Adrenal gland (tissue), 12 donors: ENCODE data around the gene GLIS1. TPM values are rescaled to one million over a fixed set of nuclear protein-coding genes. Genes with fewer than 3 reads are reported as not detected.

ENCODE experiments used
- DNase-seq, 7 donors: peaks; one replicate each; pipeline ENCODE4 v3.0.0-alpha.2; 2019 to 2020
- H3K27ac ChIP-seq, 5 donors: fragments of 200-600 bp; sonication (generic) in 4 of 5; 1 replicate in 3 of 5; 2 replicates in 2 of 5; pipeline versions ENCODE4 v1.5.1 to v1.8.0; 2016 to 2020; ENCODE audit warnings: mild to moderate bottlenecking in 1 of 5
- H3K27me3 ChIP-seq: fragments of 200-600 bp; 2 replicates; pipeline ENCODE4 v1.8.0; 2021
- H3K36me3 ChIP-seq, 2 donors: fragments of 200-600 bp; replicated peaks in 1 of 2; 1 replicate in 1 of 2; 2 replicates in 1 of 2; pipeline versions ENCODE4 v1.5.1 to v1.8.0; 2018 to 2022
- H3K4me1 ChIP-seq, 2 donors: fragments of 200-600 bp; replicated peaks in 1 of 2; 1 replicate in 1 of 2; 2 replicates in 1 of 2; pipeline versions ENCODE4 v1.5.1 to v1.8.0; 2018 to 2021
- H3K4me3 ChIP-seq, 4 donors: fragments of 200-600 bp; sonication (generic) in 3 of 4; one replicate each; pipeline ENCODE4 v1.5.1; 2016 to 2018
- H3K9me3 ChIP-seq, 3 donors: fragments of 200-600 bp; sonication (generic) in 1 of 3; replicated peaks in 1 of 3; 1 replicate in 2 of 3; 2 replicates in 1 of 3; pipeline versions ENCODE4 v1.5.1 to v1.8.0; 2016 to 2021
- CTCF ChIP-seq, 6 experiments: fragments of 450-650 bp in 4 of 6; fragments of 200-600 bp in 2 of 6; sonication (generic) in 1 of 6; IDR thresholded peaks; 1 replicate in 5 of 6; 2 replicates in 1 of 6; pipeline versions ENCODE4 v1.5.1 to v1.8.0; 2016 to 2021; ENCODE audit warnings: antibody characterized with exemption in 6 of 6, mild to moderate bottlenecking in 2 of 6, moderate library complexity in 1 of 6
- POLR2A ChIP-seq, 2 donors: fragments of 450-650 bp; IDR thresholded peaks; one replicate each; pipeline ENCODE4 v1.6.1; 2017; ENCODE audit warnings: antibody characterized with exemption in 2 of 2, mild to moderate bottlenecking in 2 of 2, moderate library complexity in 1 of 2
- WGBS, 4 donors: extraction: QIAGEN DNeasy Blood & Tissue Kit in 2 of 4; methylation state at CpG; one replicate each; pipeline versions ENCODE4 v1.1.5 to v1.1.7; 2013 to 2017; 5-methylcytosine and 5-hydroxymethylcytosine counted together
- intact Hi-C, 2 donors: fragments of 100-400 bp; cut with DNase I; formaldehyde crosslinking; loops; one replicate each; pipeline versions ENCODE4 v1.14.1 to v1.15.0; 2022 to 2023
- polyA plus RNA-seq, 3 donors: library from polyadenylated mRNA; stranded (reverse); fragments of 200-250 nt in 2 of 3; fragments of 350-450 nt in 1 of 3; fragmentation: Illumina TruSeq in 1 of 3; extraction: RNeasy Lipid Tissue Mini Kit (QIAGEN cat#74804) in 1 of 3; gene quantifications; one replicate each; pipeline ENCODE4 v1.2.3, GENCODE V29; 2013 to 2014
- total RNA-seq, 9 donors: library from RNA; depleted of rRNA in 4 of 9; stranded (reverse); fragments of >200 nt in 4 of 9; fragments of 120-200 nt in 1 of 9; fragmentation: NEBNext Ultra II Directional in 1 of 9; extraction: Animal tissue kit (Norgen Biotek cat#: 25700) in 1 of 9; gene quantifications; one replicate each; pipeline versions ENCODE4 v1.1.0 to v1.2.4, GENCODE V29; 2013 to 2023
- donor health status: healthy with polysubstance abuse.
- donor health status: Bipolar disorder and iron deficiency.
- donor health status: DM: yes; HTN: yes; CAD: no.
- donor health status: DM: no; HTN: no; CAD: no.
- donor health status: DM: no; HTN: no; CAD: no.
- donor health status: DM: yes; HTN: yes; CAD: no.

GLIS1 gene
- total and polyA plus RNA-seq, 12 donors, result 0.08 to 0.37 (median 0.14) TPM; not detected in 6

GRCh38 chr1:53636621-53637171 is 102.3 kb downstream of the GLIS1 start:
- Histone ChIP-seq H3K27ac (no peak overlapping the region), H3K4me1 (no peaks in the 10 kb centered on the region), H3K9me3 (no peaks in the 10 kb centered on the region), H3K27me3 (no peaks in the 10 kb centered on the region), H3K36me3 (no peaks in the 10 kb centered on the region), H3K4me3 (no peak overlapping the region)
- TF ChIP-seq CTCF (IDR thresholded peaks at IDR 0.05), result no peak
- DNase-seq, result peak in 3 of 7 donors; percentile 4 to 35 (median 8)
- 88 to 93% (median 91%) methylated on average over 7 to 11 of the region's 11 CpGs for WGBS, 4 donors
- intact Hi-C loops, result no loop called here

- Histone ChIP-seq H3K9me3 (no peaks in the 10 kb centered on the region), H3K4me1 (no peaks in the 10 kb centered on the region), H3K36me3 (no peaks in the 10 kb centered on the region), H3K4me3 (no peak overlapping the region), H3K27me3 (no peaks in the 10 kb centered on the region), H3K27ac (no peak overlapping the region)
- 81 to 86% (median 84%) methylated on average over 10 of the region's 10 CpGs for WGBS, 4 donors
- TF ChIP-seq CTCF (IDR thresholded peaks at IDR 0.05) (no peak), POLR2A (IDR thresholded peaks at IDR 0.05) (no peak)
- intact Hi-C loops, result no loop called here
- DNase-seq, result peak in 3 of 7 donors; percentile 1 to 29 (median 7)
Observed at GRCh38 chr1:53634571-53634979, 104.4 kb downstream of the GLIS1 start.

GRCh38 chr1:53633073-53633704 is 105.8 kb downstream of the GLIS1 start:
- Histone ChIP-seq H3K4me1 (no peaks in the 10 kb centered on the region), H3K9me3 (no peaks in the 10 kb centered on the region), H3K4me3 (no peak overlapping the region), H3K27me3 (no peaks in the 10 kb centered on the region), H3K27ac (no peak overlapping the region), H3K36me3 (no peaks in the 10 kb centered on the region)
- intact Hi-C loops, result no loop called here
- DNase-seq, result peak in 1 of 7 donors; percentile 6
- TF ChIP-seq POLR2A (IDR thresholded peaks at IDR 0.05), result no peak
- no peak for TF ChIP-seq CTCF (IDR thresholded peaks at IDR 0.05)
- 87 to 91% (median 88%) methylated on average over 13 of the region's 13 CpGs for WGBS, 4 donors

GRCh38 chr1:53631622-53632310 is 107.2 kb downstream of the GLIS1 start:
- intact Hi-C loops, result no loop called here
- WGBS, 4 donors, result 74 to 83% (median 82%) methylated on average over 6 of the region's 6 CpGs
- no peak overlapping the region for H3K27ac ChIP-seq
- H3K4me1 ChIP-seq, result no peaks in the 10 kb centered on the region
- H3K36me3 ChIP-seq, result no peaks in the 10 kb centered on the region
- TF ChIP-seq POLR2A (IDR thresholded peaks at IDR 0.05) (no peak), CTCF (IDR thresholded peaks at IDR 0.05) (no peak)
- no peak overlapping the region for H3K4me3 ChIP-seq
- no peaks in the 10 kb centered on the region for H3K9me3 ChIP-seq
- peak in 2 of 7 donors; percentile 11 to 20 for DNase-seq
- no peaks in the 10 kb centered on the region for H3K27me3 ChIP-seq
